Vagina (tissue), 2 donors: ENCODE measurements around the gene ETV5.

Source experiments
- POLR2A ChIP-seq, 2 donors: fragments of 450-650 bp; IDR thresholded peaks; one replicate each; pipeline ENCODE4 v1.6.1; 2017; ENCODE audit warnings: antibody characterized with exemption in 2 of 2, mild to moderate bottlenecking in 2 of 2, moderate library complexity in 2 of 2
- POLR2AphosphoS5 ChIP-seq, 2 donors: sonication (generic); formaldehyde crosslinking; IDR thresholded peaks; one replicate each; pipeline ENCODE4 v1.9.0; 2017; ENCODE audit warnings: antibody characterized with exemption in 2 of 2, mild to moderate bottlenecking in 2 of 2, low read depth in 1 of 2; ENCODE audit not compliant: insufficient read depth in 1 of 2
- TF ChIP-seq, protein P1 (sequence below), 3 experiments: fragments of 450-650 bp in 2 of 3; fragments of 200-600 bp in 1 of 3; sonication (generic) in 1 of 3; IDR thresholded peaks; one replicate each; pipeline ENCODE4 v1.5.1; 2017 to 2019; ENCODE audit warnings: antibody characterized with exemption in 3 of 3, mild to moderate bottlenecking in 2 of 3, moderate library complexity in 2 of 3

GRCh38 chr3:186095561-186096081 is 13.3 kb downstream of the ETV5 start:
- TF ChIP-seq, protein P1, sequence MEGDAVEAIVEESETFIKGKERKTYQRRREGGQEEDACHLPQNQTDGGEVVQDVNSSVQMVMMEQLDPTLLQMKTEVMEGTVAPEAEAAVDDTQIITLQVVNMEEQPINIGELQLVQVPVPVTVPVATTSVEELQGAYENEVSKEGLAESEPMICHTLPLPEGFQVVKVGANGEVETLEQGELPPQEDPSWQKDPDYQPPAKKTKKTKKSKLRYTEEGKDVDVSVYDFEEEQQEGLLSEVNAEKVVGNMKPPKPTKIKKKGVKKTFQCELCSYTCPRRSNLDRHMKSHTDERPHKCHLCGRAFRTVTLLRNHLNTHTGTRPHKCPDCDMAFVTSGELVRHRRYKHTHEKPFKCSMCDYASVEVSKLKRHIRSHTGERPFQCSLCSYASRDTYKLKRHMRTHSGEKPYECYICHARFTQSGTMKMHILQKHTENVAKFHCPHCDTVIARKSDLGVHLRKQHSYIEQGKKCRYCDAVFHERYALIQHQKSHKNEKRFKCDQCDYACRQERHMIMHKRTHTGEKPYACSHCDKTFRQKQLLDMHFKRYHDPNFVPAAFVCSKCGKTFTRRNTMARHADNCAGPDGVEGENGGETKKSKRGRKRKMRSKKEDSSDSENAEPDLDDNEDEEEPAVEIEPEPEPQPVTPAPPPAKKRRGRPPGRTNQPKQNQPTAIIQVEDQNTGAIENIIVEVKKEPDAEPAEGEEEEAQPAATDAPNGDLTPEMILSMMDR (IDR thresholded peaks at IDR 0.05), result no peak
- TF ChIP-seq POLR2A (IDR thresholded peaks at IDR 0.05) (no peak), POLR2AphosphoS5 (IDR thresholded peaks at IDR 0.05; ENCODE audit: insufficient read depth in 1 of 2, low read depth in 1 of 2) (no peak)
